OCI-LY7 (cell line): Measurements from ENCODE around the gene PCYOX1L. TPM values are rescaled to one million over a fixed set of nuclear protein-coding genes. Genes with fewer than 3 reads are reported as not detected.

Experiments
- BruUV-seq: library from RNA; stranded (reverse); fragments of 400-500 nt; replicated peaks from 2 replicates; lab custom pipeline; 2021; lab: Mats Ljungman, UMichigan
- CTCF ChIA-PET: fragments of 300-600 bp; sonication (Branson Sonifier 250); formaldehyde crosslinking; loops from one replicate; lab custom pipeline; 2022; ENCODE audit warnings: antibody characterized with exemption; ENCODE audit not compliant: unreplicated experiment; lab: Charles Lee
- POLR2A ChIA-PET: fragments of 300-600 bp; sonication (Branson Sonifier 250); formaldehyde crosslinking; loops from one replicate; lab custom pipeline; 2022; ENCODE audit warnings: antibody characterized with exemption; lab: Charles Lee
- DNase-seq: peaks from one replicate; pipeline ENCODE4 v3.0.0-alpha.2; 2015; ENCODE audit warnings: low spot score
- H2AFZ ChIP-seq: fragments of 200-600 bp; sonication (generic), shearing (Covaris generic); 2 replicates; pipeline ENCODE4 v1.6.1; 2014; ENCODE audit warnings: mild to moderate bottlenecking, antibody characterized with exemption, low read length, moderate library complexity
- H3K27ac ChIP-seq: fragments of 200-600 bp; sonication (generic); 2 replicates; pipeline ENCODE4 v1.5.1; 2014; ENCODE audit warnings: mixed run types, low read depth, mild to moderate bottlenecking, moderate library complexity, low read length, inconsistent platforms; ENCODE audit not compliant: poor library complexity, severe bottlenecking
- H3K36me3 ChIP-seq: fragments of 200-600 bp; sonication (generic); 2 replicates; pipeline ENCODE4 v1.6.1; 2014; ENCODE audit warnings: mild to moderate bottlenecking, antibody characterized with exemption, low read length, moderate library complexity, mixed read lengths; ENCODE audit not compliant: insufficient read depth
- H3K4me1 ChIP-seq: fragments of 200-600 bp; sonication (generic); 2 replicates; pipeline ENCODE4 v1.5.1; 2014; ENCODE audit warnings: mild to moderate bottlenecking, low read length; ENCODE audit not compliant: insufficient read depth, poor library complexity, severe bottlenecking
- H3K4me2 ChIP-seq: fragments of 200-600 bp; sonication (generic); 2 replicates; pipeline ENCODE4 v1.6.1; 2014; ENCODE audit warnings: mild to moderate bottlenecking, low read length
- H3K4me3 ChIP-seq: fragments of 200-600 bp; sonication (generic); 2 replicates; pipeline ENCODE4 v1.5.1; 2014; ENCODE audit warnings: mild to moderate bottlenecking, low read depth, low read length; ENCODE audit not compliant: poor library complexity, severe bottlenecking
- H3K79me2 ChIP-seq: fragments of 200-600 bp; sonication (generic); 2 replicates; pipeline ENCODE4 v1.6.1; 2016; ENCODE audit warnings: low read depth, mild to moderate bottlenecking, low read length, moderate library complexity, mixed read lengths; ENCODE audit not compliant: insufficient read depth
- H3K9me2 ChIP-seq: fragments of 200-600 bp; sonication (generic); 2 replicates; pipeline ENCODE4 v1.6.1; 2016; ENCODE audit warnings: mild to moderate bottlenecking, low read length, mixed read lengths; ENCODE audit not compliant: insufficient read depth
- H3K9me3 ChIP-seq: fragments of 200-600 bp; sonication (generic); 2 replicates; pipeline ENCODE4 v1.6.1; 2014; ENCODE audit warnings: mild to moderate bottlenecking, mixed run types, low read length, mixed read lengths
- H4K20me1 ChIP-seq: fragments of 200-600 bp; sonication (generic); 2 replicates; pipeline ENCODE4 v1.6.1; 2014; ENCODE audit warnings: mild to moderate bottlenecking, antibody characterized with exemption, low read length, moderate library complexity, mixed read lengths; ENCODE audit not compliant: insufficient read depth
- EZH2phosphoT487 ChIP-seq: fragments of 200-600 bp; sonication (generic); IDR thresholded peaks from 2 replicates; pipeline ENCODE4 v1.6.1; 2018; ENCODE audit warnings: low read depth, borderline replicate concordance, mild to moderate bottlenecking, mixed run types, antibody characterized with exemption, low read length, moderate library complexity, mixed read lengths
- intact Hi-C: fragments of 100-400 bp; cut with micrococcal nuclease; formaldehyde crosslinking; loops from one replicate; pipeline ENCODE4 v1.10.0; 2022; ENCODE audit not compliant: unreplicated experiment
- total RNA-seq, 2 experiments: library from RNA; depleted of rRNA in 1 of 2; stranded (reverse); fragments of >200 nt in 1 of 2; shearing (Covaris generic) in 1 of 2; gene quantifications; 2 replicates each; pipeline ENCODE4 v1.2.3, GENCODE V29; 2014 to 2022
- TF ChIP-seq, protein P1 (sequence below): fragments of 200-600 bp; sonication (generic); conservative IDR thresholded peaks from 2 replicates; pipeline ENCODE4 v1.5.1; 2014; ENCODE audit warnings: mild to moderate bottlenecking, antibody characterized with exemption, low read length, moderate library complexity, mixed read lengths

Gene PCYOX1L
- total RNA-seq, 2 experiments from 2014 or later, result 22.5 to 33.3 TPM

GRCh38 chr5:149387982-149388381, 30.1 kb downstream of the PCYOX1L start:
- Histone ChIP-seq H3K9me3 (no peaks in the 10 kb centered on the region), H3K4me1 (no peaks in the 10 kb centered on the region), H3K27ac (no peak overlapping the region), H3K4me3 (no peak overlapping the region), H3K9me2 (no peaks in the 10 kb centered on the region), H3K79me2 (no peaks in the 10 kb centered on the region), H3K4me2 (no peak overlapping the region), H3K36me3 (no peaks in the 10 kb centered on the region), H2AFZ (no peak overlapping the region), H4K20me1 (no peaks in the 10 kb centered on the region)
- no TSS peak for BruUV-seq
- no peak for DNase-seq
- intact Hi-C loops, result no loop called here
- CTCF ChIA-PET, result no interaction called here
- POLR2A ChIA-PET, result interaction anchor here (0.8 to 1.2 kb wide), 3 partner anchors 13 to 53 kb away, joined by 3 to 7 read pairs (median 5); no protein-coding TSS in a partner anchor
- TF ChIP-seq, protein P1, sequence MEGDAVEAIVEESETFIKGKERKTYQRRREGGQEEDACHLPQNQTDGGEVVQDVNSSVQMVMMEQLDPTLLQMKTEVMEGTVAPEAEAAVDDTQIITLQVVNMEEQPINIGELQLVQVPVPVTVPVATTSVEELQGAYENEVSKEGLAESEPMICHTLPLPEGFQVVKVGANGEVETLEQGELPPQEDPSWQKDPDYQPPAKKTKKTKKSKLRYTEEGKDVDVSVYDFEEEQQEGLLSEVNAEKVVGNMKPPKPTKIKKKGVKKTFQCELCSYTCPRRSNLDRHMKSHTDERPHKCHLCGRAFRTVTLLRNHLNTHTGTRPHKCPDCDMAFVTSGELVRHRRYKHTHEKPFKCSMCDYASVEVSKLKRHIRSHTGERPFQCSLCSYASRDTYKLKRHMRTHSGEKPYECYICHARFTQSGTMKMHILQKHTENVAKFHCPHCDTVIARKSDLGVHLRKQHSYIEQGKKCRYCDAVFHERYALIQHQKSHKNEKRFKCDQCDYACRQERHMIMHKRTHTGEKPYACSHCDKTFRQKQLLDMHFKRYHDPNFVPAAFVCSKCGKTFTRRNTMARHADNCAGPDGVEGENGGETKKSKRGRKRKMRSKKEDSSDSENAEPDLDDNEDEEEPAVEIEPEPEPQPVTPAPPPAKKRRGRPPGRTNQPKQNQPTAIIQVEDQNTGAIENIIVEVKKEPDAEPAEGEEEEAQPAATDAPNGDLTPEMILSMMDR, result no peak
- no peak for TF ChIP-seq EZH2phosphoT487

GRCh38 chr5:149388498-149389190, 30.8 kb downstream of the PCYOX1L start:
- POLR2A ChIA-PET, result interaction anchor here (0.8 to 1.0 kb wide), 2 partner anchors 12 to 53 kb away, joined by 3 to 7 read pairs; no protein-coding TSS in a partner anchor
- no peaks in the 10 kb centered on the region for H3K9me2 ChIP-seq
- no peaks in the 10 kb centered on the region for H3K9me3 ChIP-seq
- H4K20me1 ChIP-seq, result no peaks in the 10 kb centered on the region
- no peak for TF ChIP-seq EZH2phosphoT487
- TF ChIP-seq, protein P1, result no peak
- no peak overlapping the region for H3K4me2 ChIP-seq
- no peak for DNase-seq
- no peaks in the 10 kb centered on the region for H3K4me1 ChIP-seq
- H3K27ac ChIP-seq, result no peak overlapping the region
- CTCF ChIA-PET, result no interaction called here
- no peaks in the 10 kb centered on the region for H3K36me3 ChIP-seq
- no peak overlapping the region for H2AFZ ChIP-seq
- intact Hi-C loops, result no loop called here
- BruUV-seq, result no TSS peak
- H3K4me3 ChIP-seq, result no peak overlapping the region
- no peaks in the 10 kb centered on the region for H3K79me2 ChIP-seq
